Activated CD4-positive, CD25-positive, alpha-beta regulatory T cell treated with anti-CD3 and anti-CD28 coated beads, Interleukin-2, amount 50 U/mL, for 16 hours (primary cell): Measurements from ENCODE around the gene RALGPS1.

ENCODE experiments used
- DNase-seq: peaks from one replicate; pipeline ENCODE4 v3.0.0-alpha.2; 2020; ENCODE audit warnings: low read depth, low spot score

The RALGPS1 gene

DNA sequence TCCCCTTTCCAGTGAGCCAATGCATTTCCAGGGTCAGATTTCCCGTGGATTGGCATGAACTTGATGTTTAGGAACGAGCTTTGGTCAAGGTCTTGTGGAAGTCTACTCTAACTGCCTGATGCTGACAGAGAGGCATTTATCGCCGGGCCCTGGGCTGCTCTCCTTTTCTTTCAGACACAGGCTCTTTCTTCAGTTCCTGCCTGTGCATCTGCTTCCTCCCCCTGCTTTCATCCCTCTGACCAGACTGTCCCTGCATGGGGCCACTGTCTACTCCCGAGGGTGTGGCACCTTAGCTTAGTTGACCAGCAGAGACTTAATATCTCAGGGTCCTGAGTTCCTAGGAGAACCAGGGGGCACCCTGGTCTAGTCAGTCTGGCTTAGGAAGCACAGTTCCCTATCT lies 41.2 kb downstream of the RALGPS1 start:
- DNase-seq, result no peak

DNA sequence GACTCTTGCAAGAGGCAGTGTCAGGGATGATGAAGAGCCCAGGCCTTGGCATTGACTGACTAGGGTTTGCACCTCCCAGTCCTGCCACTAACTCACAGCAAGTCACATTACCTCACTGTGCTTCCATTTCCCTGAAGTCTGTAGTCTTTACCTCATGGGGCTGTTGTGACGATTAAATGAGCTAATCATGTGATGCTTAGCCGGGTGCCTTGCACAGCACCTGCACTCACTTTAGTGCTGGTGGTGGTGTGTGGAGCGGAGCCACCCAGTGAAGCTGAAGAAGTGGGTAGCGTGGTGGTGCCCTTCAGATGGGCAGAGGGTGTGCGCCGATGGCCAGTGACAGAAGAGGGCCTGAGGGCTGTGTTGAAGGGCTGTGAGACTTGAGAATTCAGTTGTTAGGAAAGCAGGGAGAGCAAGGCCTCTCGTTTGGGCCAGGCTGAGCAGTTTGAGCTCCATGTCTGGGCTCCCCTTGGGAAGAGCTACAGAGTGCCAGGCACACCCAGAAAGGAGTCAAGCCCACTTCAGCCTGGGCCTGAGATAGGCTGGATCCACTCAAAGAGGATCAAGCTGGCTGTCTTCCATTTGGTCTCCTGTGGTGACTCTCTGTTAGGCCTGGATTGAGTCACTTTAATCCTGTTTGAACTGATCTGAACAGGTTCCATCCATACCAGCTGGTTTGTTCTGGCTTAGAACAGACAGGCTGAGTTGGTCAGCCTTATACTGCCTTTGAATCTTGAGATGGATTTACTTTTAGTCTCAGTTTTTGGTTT lies 42.5 kb downstream of the RALGPS1 start:
- no peak for DNase-seq

DNA sequence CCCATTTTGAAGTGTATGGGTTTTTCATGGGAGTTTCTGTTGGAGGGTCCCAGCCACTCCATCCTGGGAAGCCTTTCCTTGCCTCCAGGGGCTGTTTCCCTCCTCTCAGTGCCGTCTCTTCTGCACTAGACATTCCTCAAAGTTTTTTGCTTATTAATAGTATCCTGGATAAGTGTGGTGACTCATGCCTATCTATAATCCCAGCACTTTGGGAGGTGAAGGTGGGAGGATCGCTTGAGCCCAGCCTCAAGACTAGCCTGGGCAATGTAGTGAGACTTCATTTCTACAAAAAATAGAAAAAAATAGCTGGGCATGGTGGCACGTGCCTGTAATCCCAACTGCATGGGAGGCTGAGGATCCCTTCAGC lies 43.1 kb downstream of the RALGPS1 start:
- no peak for DNase-seq

DNA sequence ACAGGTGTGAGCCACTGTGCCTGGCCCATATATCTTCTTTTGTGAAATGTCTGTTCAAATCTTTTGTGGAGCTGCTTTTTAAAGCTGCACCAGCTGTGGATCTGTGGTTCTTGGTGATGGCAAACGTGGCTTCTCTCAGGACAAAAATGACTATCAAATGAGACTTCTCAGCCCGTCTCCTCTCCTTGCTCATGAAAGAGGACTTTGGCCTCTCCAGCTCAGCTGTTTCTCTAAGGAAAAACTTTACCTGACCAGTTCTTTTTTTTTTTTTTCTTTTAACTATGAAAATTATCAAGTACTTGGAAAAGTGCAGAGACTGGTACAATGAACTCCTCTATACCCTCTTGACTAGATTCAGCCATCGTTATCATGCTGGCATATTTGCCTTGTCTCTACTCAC lies 44.8 kb downstream of the RALGPS1 start:
- DNase-seq, result no peak

DNA sequence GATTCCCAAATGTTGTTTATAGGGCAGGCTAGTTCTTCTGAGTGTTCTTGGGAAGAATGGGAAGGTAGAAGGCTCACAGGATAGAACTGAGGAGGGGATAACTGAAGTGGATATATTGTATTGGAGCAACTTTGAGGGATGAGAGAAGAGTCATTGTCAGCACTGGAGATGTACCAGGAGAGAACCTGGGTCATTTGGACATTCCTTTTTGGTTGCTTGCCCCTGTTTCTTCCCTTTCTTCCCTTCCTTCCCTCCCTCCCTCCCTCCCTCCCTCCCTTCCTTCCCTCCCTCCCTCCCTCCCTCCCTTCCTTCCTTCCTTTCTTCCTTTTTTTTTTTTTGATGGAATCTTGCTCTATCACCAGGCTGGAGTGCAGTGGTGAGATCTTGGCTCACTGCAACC lies 45.3 kb downstream of the RALGPS1 start:
- DNase-seq, result no peak

DNA sequence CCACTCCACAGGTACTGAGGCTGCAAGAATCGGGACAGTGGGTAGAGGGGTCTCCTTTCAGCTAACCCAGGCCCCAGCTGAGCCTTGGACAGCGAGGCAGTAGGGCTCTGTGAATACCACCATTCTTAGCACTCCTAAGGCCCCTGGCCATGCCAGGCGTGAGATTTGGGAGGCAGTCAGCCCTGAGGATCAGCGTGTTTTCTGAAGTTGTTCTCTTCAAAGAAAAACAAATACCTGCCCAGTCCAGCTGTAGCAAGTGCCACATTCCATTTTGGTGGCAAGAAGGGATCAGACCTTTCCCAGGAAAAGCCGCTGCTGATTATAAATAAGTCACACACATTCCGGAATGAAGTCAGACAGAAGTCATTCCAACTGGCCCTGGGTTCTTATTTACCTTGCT lies 47.8 kb downstream of the RALGPS1 start:
- DNase-seq, result no peak

DNA sequence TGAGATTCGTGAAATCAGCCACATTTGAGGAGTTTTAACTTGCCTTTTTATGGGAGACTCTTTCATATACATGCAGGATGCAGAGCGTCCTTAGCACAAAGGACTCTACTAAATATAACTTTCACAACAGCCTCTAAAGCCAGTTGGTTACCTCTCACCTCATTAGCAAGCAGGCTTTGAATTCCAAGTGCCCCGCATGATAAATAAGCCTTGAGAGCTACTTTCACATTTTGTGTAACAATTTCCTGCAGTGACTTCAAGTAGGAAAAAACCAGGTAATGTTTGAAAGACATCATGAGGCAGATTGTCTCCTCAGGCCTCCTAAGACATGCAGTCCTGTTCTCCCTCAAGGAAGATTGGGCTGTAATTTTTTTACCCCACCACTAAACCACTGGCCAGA lies 50.5 kb downstream of the RALGPS1 start:
- DNase-seq, result no peak

DNA sequence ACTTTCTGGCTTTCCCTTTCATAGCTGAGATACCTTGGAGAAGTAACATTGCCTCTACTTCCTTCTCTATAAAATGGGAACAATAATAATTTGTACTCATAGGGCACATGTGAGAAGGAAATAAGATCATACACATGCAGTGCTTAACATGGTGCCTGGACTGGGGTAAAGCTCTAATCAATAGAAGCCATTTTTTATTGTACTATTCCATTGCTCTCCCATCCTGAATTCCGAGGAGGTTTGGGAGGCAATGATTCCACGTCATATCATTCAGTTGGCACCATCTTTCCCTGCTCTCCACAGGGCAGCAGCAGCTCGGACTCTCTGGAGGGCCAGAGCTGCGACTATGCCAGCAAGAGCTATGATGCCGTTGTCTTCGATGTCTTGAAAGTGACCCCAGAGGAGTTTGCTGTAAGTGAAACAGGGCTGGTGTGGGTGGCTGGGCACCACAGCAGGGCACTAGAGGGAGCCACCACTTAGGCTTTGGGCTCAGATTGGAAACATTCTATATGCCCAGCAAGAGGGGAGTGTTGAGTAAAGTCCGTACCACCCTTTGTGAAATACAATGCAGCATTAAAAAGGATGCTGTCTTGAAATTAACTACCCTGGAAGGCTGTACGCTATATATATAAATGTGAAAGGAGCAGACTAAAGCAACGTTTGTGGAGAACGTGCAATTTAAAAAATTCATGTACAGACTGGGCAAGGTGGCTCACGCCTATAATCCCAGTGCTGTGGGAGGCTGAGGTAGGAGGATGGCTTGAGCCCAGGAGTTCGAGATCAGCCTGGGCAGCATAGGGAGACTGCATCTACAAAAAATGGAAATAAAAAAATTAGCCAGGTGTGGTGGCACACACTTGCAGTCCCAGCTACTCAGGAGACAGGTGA lies 51.2 kb downstream of the RALGPS1 start:
- no peak for DNase-seq

DNA sequence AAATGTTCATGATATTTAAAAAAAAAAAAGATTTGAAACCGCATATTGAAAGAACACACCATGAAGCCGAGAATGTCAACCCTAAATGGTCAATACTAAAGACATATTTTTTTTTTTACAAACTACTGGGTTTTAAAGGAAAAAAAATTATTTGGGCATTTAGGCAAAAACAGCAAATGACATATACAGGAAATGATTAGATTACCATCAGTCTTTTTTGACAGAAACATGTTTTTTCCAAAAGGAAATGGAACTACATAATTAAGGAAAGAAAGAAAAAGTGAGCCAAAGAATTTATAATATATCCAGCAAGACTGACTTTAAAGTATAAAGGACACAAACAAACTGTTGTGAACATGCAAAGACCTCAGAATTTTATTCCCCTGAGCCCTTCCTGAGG lies 56.7 kb downstream of the RALGPS1 start:
- no peak for DNase-seq

DNA sequence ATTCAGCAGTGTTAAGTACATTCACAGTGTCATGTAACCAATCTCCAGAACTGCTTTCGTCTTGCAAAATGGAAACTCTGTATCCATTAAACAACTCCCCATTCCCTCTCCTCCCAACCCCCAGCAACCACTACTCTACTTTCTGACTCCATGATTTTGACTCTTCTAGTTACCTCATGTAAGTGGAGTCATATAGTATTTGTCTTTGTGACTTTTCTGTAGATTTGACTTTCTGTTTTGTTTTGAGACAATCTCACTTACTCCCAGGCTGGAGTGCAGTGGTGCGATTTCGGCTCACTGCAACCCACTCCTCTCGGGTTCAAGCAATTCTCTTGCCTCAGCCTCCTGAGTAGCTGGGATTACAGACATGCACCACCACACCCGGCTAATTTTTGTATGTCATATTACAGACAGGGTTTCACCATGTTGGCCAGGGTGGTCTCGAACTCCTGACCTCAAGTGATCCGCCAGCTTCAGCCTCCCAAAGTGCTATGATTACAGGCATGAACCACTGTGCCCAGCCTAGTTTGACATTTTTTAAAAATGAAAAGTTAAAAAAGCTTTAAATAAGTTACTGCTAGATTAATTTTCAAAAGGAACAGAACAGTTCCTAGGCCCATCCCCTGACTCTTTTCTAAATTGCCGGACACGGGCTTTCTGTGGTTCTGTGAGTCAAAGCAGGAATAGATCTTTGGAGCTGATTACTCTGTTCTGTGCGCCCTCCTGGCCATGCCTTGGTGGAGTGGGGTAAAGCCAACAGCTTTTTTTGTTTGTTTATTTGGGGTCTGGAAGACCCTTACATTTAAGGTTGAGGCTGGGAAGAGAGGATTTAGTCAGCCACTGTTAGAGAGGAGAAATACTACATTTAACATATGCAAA lies 59.3 kb downstream of the RALGPS1 start:
- DNase-seq, result no peak

DNA sequence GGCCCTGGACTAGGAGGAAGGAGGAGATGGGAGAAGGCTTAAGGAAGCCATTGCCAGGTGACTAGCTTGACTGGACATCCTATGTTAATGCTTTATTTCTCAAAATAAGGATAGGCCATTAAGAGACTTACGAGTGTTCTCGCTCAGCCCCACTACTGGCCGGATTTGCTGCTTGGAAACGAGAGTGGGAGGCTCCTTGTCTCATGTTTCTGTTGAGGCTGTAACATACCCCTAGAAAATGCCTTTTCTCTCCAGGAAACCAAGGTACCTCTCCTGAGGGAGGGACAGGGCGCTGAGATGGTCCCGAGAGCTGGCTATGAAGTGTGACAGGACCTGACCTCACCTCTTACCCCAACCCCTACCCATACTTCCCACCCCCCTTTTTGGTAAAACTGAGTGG lies 60.0 kb downstream of the RALGPS1 start:
- DNase-seq, result no peak

DNA sequence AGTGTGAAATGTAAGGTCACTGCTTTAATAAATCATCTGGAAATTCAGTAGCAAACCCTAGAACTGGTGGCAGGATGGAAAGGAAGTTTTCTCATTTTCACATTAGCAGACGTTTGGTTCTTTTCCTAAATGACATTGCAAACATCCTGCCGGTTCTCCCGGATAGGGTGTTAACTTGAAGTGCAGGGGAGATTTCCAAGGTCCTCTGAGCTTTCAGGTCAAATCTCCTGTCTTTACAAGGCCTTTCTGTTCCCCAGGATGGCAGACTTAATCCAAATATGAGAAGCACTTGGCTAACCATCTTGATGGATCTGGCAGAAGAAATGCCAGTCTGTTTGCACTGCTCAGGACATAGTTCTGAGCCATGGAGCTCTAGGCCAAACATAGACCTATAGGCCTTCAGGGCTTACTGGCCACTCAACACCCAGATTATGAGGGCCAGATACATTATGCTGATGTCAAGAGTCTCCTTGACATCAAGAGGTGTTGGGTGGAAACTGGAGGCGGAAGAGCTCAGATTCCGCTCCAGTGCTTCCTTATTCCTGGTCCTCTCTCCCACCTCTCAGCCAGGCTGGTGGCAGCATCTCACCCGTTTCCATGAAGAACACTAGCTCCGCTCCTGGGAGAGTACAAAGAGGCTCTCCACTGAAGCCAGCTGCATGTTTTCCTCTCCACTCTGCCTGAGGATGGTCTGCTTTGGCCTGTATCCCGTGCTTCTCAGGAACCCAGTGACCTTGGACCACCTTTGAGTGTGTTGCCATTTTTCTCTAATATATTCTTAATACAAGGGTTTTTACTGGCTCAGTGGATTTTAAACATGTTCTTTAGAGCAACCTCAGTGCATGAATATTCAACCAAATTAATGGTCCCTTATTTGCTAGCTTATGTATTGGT lies 61.0 kb downstream of the RALGPS1 start:
- no peak for DNase-seq

DNA sequence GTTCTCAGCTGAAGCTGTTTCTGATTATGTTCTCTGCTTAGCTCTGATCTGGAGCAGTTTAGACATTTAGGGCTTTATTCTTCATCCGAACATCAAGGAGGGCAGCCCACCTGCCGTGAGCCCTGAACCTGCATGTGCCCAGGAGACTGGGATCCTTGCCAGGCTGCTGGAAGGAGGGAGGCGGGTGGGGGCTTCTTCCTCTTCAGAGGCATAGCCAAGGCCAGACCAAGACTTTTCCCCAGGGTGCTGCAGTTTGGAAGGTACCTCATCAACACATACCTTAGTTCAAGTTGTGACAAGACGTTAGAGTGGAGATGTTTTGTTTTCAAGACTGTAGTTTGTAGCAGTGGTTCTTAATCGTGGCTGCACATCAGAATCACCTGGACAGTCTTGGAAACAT lies 64.9 kb downstream of the RALGPS1 start:
- DNase-seq, result no peak

DNA sequence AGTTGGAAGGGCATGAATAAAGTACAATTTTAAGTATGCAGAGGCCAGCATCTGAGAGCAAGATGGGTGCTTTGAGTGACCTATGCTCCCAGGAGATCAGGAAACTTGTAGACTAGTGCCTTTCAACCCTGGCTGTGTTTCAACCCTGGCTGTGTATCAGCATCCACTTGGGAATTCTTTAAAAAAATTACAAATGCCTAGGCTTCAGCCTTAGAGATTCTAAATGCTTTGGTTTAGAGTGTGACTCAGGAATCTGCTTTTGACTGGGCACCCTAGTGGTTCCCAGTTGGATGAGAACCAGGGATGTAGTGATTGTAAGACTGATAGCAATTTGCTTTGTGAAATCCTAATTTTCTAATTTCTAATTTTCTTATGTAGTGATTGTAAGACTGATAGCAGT lies 65.6 kb downstream of the RALGPS1 start:
- DNase-seq, result no peak

DNA sequence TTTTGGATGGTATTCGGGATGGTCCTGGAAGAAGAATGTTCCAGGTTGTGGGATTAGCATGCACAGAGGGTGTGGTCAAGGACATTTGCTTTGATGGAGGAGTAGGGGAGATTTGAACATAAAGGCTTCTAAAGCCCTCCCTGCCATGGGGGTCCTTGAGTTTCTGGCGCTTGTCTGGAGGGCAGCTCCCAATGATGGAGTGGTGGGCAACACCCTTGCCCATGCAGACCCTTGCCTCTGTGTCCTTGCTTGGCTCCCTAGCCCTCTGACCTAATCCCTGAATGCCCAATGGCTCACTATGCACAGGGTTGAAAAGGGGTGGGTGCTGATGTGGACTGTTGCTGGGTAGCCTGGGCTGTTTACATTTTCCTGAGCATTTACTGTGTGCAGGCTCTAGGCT lies 66.6 kb downstream of the RALGPS1 start:
- no peak for DNase-seq

DNA sequence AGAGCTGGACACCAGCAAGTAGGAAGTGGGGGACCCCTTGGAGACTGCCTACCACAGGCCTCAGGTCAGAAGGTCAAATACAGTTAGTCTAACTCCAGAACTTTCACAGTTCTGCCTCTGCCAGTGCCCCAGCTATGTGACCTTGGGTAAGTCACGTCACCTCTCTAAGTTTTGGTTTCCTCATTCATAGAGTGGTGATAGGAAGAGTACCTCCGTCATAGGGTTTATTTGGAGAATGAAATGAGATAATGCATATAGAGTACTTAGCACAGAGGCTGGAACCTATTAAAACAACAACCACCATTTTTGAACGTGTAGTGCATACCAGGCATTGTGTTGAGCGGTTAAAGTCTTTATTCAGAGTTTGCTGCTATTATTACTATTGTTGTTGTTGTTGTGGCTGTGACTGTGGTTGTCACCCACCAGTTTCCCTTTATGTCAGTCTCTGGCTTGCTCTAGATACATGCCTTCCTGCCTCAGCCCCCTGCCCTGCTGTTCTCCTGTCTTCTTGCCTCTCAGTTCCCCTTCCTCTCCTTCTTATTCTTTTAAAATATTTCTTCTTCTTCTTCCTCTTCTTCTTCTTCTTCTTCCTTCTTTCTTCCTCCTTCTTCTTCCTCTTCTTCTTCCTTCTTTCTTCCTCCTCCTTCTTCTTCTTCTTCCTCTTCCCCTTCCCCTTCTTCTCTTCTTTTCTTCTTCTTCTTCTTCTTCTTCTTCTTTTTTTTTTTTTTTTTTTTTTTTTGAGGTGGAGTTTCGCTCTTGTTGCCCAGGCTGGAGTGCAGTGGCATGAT lies 67.8 kb downstream of the RALGPS1 start:
- DNase-seq, result no peak

DNA sequence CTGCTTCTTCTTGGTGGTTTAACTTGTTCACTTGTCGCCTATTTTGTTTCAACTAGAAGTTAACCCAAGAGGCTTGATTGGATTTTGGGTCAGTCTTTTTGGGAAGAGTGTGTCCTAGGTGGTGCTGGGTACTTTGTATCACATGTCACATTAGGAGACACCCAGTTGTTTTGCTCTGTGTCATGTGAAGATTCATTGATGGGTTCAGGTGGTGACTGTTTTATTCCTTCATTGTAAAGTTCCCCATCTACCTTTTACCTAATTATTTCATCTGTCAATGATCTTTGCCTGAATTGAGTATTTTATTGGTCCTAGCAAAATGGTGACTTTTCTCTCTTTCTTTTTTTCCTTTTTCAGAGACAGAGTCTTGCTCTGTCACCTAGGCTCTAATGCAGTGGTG lies 69.2 kb downstream of the RALGPS1 start:
- DNase-seq, result no peak

DNA sequence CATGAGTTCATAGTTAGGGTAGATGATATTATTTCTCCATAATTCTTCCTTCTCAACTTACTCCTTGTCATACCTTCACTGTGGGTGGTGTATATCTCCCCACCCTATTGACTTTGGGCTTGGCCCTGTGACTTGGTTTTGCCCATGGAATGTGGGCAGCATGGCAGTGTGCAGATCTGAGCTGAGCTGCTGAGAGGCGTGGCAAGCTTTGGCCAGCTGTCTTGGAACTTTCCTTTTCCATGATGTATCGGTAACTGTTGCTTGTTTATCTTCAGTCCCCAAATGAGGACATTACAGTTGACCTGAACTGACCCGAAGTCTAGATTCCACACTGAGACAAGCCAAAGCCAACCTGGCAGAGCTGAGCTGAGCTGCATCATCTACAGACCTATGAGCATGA lies 70.4 kb downstream of the RALGPS1 start:
- no peak for DNase-seq

DNA sequence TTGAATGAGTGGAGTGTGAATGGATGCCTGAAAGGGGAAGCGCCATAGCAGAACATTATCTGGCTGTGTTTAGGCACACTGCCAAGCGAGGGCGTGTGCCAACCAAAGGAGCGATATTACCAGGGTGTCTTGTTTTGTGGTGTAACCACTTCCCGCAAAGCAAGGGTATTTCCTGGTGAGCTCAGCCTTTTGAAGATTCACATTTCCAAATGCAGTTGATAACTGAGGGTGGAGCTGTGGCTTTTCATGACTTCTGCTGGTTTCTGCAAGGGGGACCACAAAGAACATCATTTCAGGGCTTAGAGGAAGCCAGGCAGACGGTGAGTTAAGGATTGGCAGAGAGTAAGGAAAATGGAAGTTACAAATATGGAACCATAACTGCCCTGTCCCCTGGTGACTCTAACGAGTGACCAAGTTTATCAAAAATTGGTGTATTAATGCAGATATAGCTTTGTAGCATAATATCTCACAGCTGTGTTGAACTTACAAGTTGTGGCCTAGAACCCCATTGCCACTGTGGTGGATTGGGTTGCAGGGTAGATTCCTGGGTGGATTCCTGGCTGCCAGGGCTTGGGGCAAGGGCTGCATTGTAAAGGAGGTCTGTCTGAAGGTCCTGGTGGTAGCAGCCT lies 71.4 kb downstream of the RALGPS1 start:
- DNase-seq, result peak; percentile 75

DNA sequence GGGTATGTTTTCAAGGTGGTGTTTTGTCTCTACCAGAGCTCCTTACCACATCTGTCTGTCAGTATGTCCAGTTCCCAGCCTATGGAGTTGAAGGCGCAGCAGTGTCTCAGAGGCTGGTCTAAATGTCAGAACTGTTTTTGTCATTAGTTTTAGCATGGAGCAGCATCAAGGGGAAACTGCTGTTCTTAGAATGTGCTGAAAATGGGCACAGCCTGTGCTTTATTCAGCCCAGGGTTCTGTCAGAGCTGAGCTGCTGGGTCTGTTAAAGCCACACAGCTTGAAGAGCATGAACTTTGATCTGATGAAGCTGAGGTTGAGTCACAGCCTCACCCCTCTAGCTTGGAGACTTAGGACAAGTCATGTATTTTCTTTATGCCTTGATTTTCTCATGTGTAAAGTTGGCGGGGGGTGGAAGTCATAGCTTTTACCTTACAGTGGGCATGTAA lies 71.9 kb downstream of the RALGPS1 start:
- no peak for DNase-seq
